Muscle layer of duodenum (tissue), 2 donors: ENCODE results near the gene TOR3A.

Source experiments
- H3K27ac ChIP-seq: one replicate; pipeline ENCODE4 v1.7.0; 2013; ENCODE audit warnings: mild to moderate bottlenecking, low read length
- H3K27me3 ChIP-seq: one replicate; pipeline ENCODE4 v1.7.0; 2013; ENCODE audit warnings: low read depth, mild to moderate bottlenecking, control low read depth, low read length
- H3K36me3 ChIP-seq, 2 donors: one replicate each; pipeline ENCODE4 v1.7.0; 2013; ENCODE audit warnings: low read length in 2 of 2, control low read depth in 1 of 2, mild to moderate bottlenecking in 1 of 2; ENCODE audit not compliant: insufficient read depth in 2 of 2, control insufficient read depth in 1 of 2
- H3K4me1 ChIP-seq, 2 donors: one replicate each; pipeline ENCODE4 v1.7.0; 2013; ENCODE audit warnings: low read length in 2 of 2, mild to moderate bottlenecking in 2 of 2, control low read depth in 1 of 2, moderate library complexity in 1 of 2; ENCODE audit not compliant: insufficient read depth in 2 of 2, control insufficient read depth in 1 of 2
- H3K4me3 ChIP-seq, 2 donors: one replicate each; pipeline ENCODE4 v1.7.0; 2013; ENCODE audit warnings: low read length in 2 of 2, low read depth in 1 of 2, mild to moderate bottlenecking in 1 of 2
- H3K9me3 ChIP-seq, 2 donors: one replicate each; pipeline ENCODE4 v1.7.0; 2013; ENCODE audit warnings: low read length in 2 of 2, control low read depth in 1 of 2, mild to moderate bottlenecking in 1 of 2; ENCODE audit not compliant: control insufficient read depth in 1 of 2
- donor health status: healthy.

The TOR3A gene

DNA sequence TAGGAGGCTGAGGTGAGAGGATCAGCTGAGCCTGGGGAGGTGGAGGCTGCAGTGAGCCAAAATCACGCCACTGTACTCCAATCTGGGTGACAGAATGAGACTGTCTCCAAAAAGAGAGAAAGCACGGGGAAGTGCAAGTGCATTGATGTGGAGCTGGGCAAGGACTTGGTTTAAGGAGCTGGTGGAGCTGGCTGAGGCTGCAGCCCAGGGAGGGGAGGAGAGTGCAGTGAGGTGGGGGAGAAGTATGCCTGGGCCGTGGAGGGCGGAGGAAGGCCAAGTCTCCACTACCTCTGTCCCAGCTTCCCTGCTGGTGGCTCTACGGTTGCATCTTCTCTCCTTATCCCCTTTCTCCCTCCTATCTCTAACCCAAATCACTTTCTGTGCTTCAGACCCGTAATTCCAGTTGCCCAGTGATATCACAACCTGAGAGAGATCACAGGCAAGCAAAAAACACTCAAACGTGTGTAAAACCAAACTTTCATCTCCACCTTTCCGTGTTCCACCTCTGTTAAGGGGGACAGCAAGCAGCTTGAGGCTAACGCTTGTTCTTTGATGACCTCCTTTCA lies 11.1 kb downstream of the TOR3A start:
- Histone ChIP-seq H3K4me1 (peaks cover 0 to 13% of the 10 kb centered on the region in 2 donors), H3K9me3 (no peaks in the 10 kb centered on the region), H3K4me3 (no peak overlapping the region), H3K36me3 (peaks cover 25 to 59% of the 10 kb centered on the region in 2 donors), H3K27me3 (no peaks in the 10 kb centered on the region), H3K27ac (no peak overlapping the region)

DNA sequence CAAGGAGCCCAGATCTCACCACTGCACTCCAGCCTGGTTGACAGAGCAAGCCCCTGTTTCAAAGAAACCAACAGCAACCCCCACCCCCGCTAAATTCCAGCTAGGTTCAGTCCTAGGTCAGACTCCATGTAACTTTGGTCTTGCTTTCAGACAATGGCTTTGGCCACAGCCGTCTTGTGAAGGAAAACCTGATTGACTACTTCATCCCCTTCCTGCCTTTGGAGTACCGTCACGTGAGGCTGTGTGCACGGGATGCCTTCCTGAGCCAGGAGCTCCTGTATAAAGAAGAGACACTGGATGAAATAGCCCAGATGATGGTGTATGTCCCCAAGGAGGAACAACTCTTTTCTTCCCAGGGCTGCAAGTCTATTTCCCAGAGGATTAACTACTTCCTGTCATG lies 12.9 kb downstream of the TOR3A start:
- H3K4me1 ChIP-seq = peaks cover 0 to 13% of the 10 kb centered on the region in 2 donors
- H3K36me3 ChIP-seq = peaks cover 25 to 58% of the 10 kb centered on the region in 2 donors

DNA sequence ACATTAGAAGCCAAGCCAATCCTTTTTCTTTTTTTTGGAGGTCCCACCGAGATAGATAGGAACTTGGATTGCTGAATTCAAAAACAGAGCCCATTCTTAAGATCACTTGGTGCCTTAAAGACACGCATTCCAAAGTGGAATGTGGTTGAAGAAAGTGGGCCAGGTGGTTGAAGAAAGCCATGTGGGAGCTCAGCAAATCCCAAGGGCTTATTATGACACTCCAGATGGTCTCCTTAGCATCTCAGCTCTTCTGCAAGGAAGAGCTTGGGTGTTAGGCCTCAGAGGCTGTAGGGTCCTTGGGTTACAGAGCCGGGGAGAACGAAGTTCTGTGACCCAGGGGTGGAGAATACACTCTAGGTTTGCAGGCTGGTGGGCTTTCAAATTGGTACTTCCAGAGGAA lies 13.5 kb downstream of the TOR3A start:
- Histone ChIP-seq H3K9me3 (no peaks in the 10 kb centered on the region), H3K27me3 (no peaks in the 10 kb centered on the region), H3K4me3 (no peak overlapping the region), H3K27ac (no peak overlapping the region), H3K4me1 (peaks cover 0 to 13% of the 10 kb centered on the region in 2 donors), H3K36me3 (peaks cover 25 to 58% of the 10 kb centered on the region in 2 donors)

More for the DNA sequence above, 12.9 kb downstream of the TOR3A start:
- Histone ChIP-seq H3K27me3 (no peaks in the 10 kb centered on the region), H3K4me3 (no peak overlapping the region), H3K9me3 (no peaks in the 10 kb centered on the region), H3K27ac (no peak overlapping the region)

DNA sequence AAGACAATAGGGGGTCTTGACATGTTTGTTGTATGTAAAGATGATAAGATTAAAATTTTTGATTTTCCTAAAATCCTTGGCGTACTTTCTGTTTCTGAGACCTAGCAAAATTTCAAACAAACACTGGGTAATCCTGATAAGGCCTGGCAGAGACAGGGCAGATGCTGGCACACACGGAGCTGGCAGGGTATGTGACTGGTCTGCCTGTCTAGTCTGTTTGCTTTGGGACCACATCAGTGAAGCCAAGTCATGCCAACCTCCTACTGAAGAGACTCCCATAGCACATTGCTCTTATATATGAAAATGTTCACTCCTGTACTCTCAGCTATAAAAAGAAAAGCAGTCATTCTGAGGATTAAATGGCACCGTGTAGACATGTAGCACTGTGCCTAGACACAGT lies 14.1 kb downstream of the TOR3A start:
- Histone ChIP-seq H3K36me3 (peaks cover 25 to 56% of the 10 kb centered on the region in 2 donors), H3K27ac (no peak overlapping the region), H3K27me3 (no peaks in the 10 kb centered on the region), H3K4me3 (no peak overlapping the region), H3K9me3 (no peaks in the 10 kb centered on the region), H3K4me1 (peaks cover 0 to 12% of the 10 kb centered on the region in 2 donors)

DNA sequence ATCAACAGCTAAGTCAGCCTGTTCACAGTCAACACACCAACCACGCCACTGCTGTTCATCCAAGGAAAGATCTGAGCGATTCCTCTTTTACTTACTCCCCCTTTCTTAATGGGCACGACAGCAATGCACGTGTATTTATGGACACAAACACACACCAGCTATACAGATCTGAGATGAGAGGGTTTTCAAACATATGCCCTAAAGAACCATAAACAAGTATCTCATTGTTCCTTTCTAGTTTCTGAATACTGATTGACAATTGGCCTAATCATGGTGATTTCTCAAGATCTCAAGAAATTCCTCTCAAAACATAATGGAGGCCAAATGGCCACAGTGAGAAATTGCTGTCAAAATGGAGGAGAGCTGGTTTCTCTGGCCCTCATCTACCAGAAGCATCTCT lies 18.0 kb downstream of the TOR3A start:
- Histone ChIP-seq H3K27me3 (no peaks in the 10 kb centered on the region), H3K4me1 (no peaks in the 10 kb centered on the region), H3K36me3 (peaks cover 10 to 25% of the 10 kb centered on the region in 2 donors), H3K27ac (no peak overlapping the region), H3K9me3 (no peaks in the 10 kb centered on the region), H3K4me3 (no peak overlapping the region)

DNA sequence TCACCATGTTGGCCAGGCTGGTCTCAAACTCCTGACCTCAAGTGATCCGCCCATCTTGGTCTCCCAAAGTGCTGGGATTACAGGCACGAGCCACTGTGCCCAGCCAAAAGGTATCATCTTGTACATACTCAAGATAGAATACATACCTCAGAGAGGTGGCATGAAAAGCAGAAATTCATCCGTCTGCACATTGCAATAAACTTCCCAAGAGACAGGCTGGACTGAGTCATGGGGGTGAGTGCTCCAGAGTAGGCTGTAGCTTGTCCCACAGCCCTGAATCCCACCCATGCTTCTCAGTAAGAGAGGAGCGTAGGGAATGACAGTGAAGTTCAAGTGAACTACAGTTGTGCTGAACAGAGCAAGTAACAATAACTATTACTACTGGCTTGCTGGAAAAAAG lies 19.7 kb downstream of the TOR3A start:
- Histone ChIP-seq H3K27ac (no peak overlapping the region), H3K36me3 (peaks cover 10 to 21% of the 10 kb centered on the region in 2 donors), H3K4me1 (no peaks in the 10 kb centered on the region)

DNA sequence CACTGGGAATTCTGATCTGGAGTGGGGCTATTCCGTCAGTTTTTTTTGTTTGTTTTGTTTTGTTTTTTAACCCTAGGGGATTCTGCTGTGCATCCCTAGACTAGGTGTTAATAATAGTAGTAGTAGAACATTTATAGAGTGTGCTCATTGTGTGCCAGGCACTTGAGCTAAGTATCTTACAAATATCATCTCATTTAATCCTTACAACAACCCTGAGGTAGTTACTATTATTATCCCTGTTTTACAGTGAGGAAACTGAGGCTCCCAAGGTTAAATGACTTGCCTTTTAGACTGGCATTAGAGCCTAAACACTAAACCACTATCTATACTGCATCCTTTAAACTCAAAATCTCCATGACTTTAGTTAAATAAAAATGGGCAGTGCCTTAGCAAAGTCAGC lies 22.1 kb downstream of the TOR3A start:
- Histone ChIP-seq H3K9me3 (no peaks in the 10 kb centered on the region), H3K4me3 (no peak overlapping the region), H3K36me3 (peaks cover 15 to 36% of the 10 kb centered on the region in 2 donors), H3K27ac (no peak overlapping the region), H3K27me3 (no peaks in the 10 kb centered on the region), H3K4me1 (no peaks in the 10 kb centered on the region)

More for the DNA sequence above, 19.7 kb downstream of the TOR3A start:
- H3K4me3 ChIP-seq = no peak overlapping the region
- no peaks in the 10 kb centered on the region for H3K9me3 ChIP-seq
- no peaks in the 10 kb centered on the region for H3K27me3 ChIP-seq

DNA sequence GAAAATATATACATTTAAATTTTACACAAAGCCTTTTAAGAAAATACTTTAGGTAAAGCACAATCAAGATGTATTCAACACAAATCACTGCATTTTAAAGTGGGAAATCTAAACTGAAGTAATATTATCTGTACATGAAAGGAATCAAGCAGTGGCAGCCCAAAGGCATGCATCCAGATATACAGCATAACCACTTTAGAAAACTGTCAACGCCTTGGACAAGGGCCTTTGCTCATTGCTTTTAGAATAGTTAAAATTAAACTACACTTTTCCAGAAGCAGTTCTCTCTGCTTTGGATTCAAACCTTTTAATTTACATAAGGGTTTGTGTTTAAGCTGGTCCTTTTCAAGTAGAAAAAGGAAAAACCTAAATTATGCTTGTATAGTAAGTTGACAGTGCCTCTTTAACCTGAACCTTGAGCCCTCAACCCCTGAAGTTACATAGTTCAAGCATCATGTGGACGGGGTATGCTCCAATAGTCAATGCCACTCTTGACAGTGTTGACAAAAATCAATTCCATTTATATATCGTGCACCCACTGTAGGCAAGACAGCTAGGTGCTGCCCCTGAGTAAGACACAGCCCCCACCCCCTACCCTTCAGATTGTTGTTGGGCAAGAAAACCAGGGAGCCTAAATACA lies 22.9 kb downstream of the TOR3A start:
- Histone ChIP-seq H3K36me3 (peaks cover 20 to 43% of the 10 kb centered on the region in 2 donors), H3K27me3 (no peaks in the 10 kb centered on the region), H3K4me1 (no peaks in the 10 kb centered on the region), H3K9me3 (no peaks in the 10 kb centered on the region), H3K4me3 (no peak overlapping the region), H3K27ac (no peak overlapping the region)

DNA sequence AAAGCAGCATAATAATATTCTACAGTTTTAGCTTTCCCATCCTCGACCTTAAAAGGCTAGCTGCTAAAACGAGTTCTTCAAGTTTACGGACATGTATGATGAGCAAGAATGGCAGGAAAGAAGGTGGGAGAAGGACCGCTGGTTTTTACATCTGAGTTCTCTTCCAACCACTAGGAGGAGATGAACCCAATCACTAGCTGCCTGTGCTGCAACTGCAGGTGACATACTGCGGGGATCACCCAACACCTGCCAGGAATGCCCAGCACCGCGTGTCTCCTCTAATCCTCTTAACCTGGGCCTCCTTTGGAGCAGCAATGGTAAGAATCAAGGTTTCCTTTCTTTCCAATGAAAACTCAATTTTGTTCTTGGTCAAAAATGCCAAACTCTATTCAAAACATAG lies 23.5 kb downstream of the TOR3A start:
- Histone ChIP-seq H3K27me3 (no peaks in the 10 kb centered on the region), H3K27ac (no peak overlapping the region), H3K4me3 (no peak overlapping the region), H3K4me1 (no peaks in the 10 kb centered on the region), H3K9me3 (no peaks in the 10 kb centered on the region), H3K36me3 (peaks cover 26 to 49% of the 10 kb centered on the region in 2 donors)

DNA sequence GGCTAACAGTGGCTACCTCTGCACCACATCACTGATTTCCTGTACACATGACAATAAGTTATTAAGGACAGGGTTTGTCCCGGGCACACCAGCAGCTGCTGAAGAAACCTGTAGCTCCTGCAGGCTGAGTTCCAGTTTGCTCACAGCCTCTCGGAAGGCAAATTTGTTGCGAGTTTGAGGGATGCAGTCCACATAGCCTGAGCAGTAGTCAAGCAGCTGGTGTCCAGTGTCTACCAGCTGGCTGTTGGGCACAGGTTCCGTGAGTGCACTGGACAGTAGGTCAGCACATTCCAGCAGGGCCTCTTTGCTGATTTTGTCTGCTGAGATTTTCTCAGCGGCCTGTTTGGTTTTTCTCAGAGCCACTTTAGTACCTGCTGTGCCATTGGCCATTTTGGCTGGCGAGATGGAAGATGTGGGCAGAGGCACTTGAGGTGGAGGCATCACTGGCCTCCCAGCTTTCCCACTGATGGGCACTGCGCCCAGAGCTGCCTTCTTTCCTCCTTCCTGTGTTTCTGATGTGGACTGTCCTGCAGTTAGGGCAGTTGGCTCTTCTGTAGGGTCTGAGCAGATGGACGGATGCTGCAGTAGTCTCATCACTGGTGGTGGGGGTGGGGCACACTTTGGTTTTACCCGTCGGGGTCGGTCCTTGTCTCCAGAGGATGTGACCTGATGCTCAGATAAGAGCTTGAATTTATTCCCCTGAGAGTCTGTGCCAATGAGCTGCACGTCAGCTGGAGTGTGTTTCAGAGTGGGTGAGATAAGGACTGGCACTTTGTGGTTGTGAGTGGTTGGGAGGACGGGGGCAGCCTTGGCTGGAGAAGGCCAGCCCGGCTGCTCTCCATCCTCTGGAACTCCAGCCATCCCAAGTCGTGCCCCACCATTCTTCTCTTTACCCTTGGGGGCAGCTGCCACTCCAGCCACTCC lies 26.1 kb downstream of the TOR3A start:
- Histone ChIP-seq H3K4me1 (no peaks in the 10 kb centered on the region), H3K27me3 (no peaks in the 10 kb centered on the region), H3K4me3 (no peak overlapping the region), H3K27ac (no peak overlapping the region), H3K9me3 (no peaks in the 10 kb centered on the region), H3K36me3 (peaks cover 36 to 65% of the 10 kb centered on the region in 2 donors)

DNA sequence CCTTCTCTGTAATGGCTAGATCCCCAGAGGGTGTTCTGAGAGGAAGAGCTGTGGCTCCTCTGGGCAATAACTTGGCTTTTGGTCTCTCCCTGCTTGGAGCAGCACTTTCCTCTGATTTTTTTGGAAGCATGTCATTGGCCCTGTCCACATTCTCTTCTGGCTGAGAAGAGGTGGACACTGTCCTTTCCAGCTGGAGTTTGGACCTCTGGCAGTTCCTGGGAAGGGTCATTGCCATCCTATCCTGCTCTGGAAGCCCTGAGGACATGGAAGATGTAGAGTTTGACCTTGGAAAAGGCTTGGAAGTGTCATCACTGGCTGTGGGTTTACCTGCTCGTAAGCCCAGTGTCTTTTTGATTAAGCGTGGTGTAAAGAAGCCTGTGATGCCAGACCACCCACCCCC lies 26.8 kb downstream of the TOR3A start:
- no peak overlapping the region for H3K4me3 ChIP-seq
- H3K36me3 ChIP-seq = peaks cover 37 to 67% of the 10 kb centered on the region in 2 donors
- no peaks in the 10 kb centered on the region for H3K27me3 ChIP-seq
- H3K4me1 ChIP-seq = no peaks in the 10 kb centered on the region
- no peak overlapping the region for H3K27ac ChIP-seq
- H3K9me3 ChIP-seq = no peaks in the 10 kb centered on the region
